ENCODE measurements around the gene SEMA6A. TPM values are rescaled to one million over a fixed set of nuclear protein-coding genes. Genes with fewer than 3 reads are reported as not detected.
A peak's percentile ranks its signal among the peaks of the same experiment; 100 is the strongest.

SEMA6A gene
- total RNA-seq (2014; rRNA removed; shearing (Covaris generic)), result 37.6 and 39.0 TPM in 2 replicates
- polyA plus RNA-seq (2015; cell fraction: cytosol; rRNA removed), result 46.6 and 52.1 TPM in 2 replicates
- 134 and 177 TPM in 2 replicates for polyA plus RNA-seq (2015; cell fraction: nucleus; rRNA removed)

- in situ Hi-C loops (cut with HindIII; ENCODE audit: low pct_unique_long_range_greater_than_20kb, low sequenced_read_pairs), result no loop called here
- DNase-seq (ENCODE audit: low read depth, low spot score), result peak; percentile 96
Observed at GRCh38 chr5:116574367-116575325, at the start of gene SEMA6A. Gene SEMA6A, minus strand, starts transcription at chr5:116574823. Its CDS starts 69,879 bp downstream, at chr5:116504944.

GRCh38 chr5:116622375-116623050 lies 47.9 kb upstream of the SEMA6A start:
- in situ Hi-C loops (cut with HindIII; ENCODE audit: low pct_unique_long_range_greater_than_20kb, low sequenced_read_pairs), result no loop called here
- no peak for DNase-seq (ENCODE audit: low read depth, low spot score)

- DNase-seq (ENCODE audit: low read depth, low spot score), result no peak
- in situ Hi-C loops (cut with HindIII; ENCODE audit: low pct_unique_long_range_greater_than_20kb, low sequenced_read_pairs), result no loop called here
Observed at GRCh38 chr5:116621599-116621998, 47.0 kb upstream of the SEMA6A start.

GRCh38 chr5:116616876-116617275 lies 42.3 kb upstream of the SEMA6A start:
- DNase-seq (ENCODE audit: low read depth, low spot score), result no peak
- in situ Hi-C loops (cut with HindIII; ENCODE audit: low pct_unique_long_range_greater_than_20kb, low sequenced_read_pairs), result no loop called here

GRCh38 chr5:116614603-116614920 lies 39.9 kb upstream of the SEMA6A start:
- DNase-seq (ENCODE audit: low read depth, low spot score), result no peak
- in situ Hi-C loops (cut with HindIII; ENCODE audit: low pct_unique_long_range_greater_than_20kb, low sequenced_read_pairs), result no loop called here

- in situ Hi-C loops (cut with HindIII; ENCODE audit: low pct_unique_long_range_greater_than_20kb, low sequenced_read_pairs), result no loop called here
- no peak for DNase-seq (ENCODE audit: low read depth, low spot score)
Observed at GRCh38 chr5:116613445-116613844, 38.8 kb upstream of the SEMA6A start.

- DNase-seq (ENCODE audit: low read depth, low spot score), result no peak
- in situ Hi-C loops (cut with HindIII; ENCODE audit: low pct_unique_long_range_greater_than_20kb, low sequenced_read_pairs), result no loop called here
Observed at GRCh38 chr5:116612431-116612830, 37.8 kb upstream of the SEMA6A start.

- peak; percentile 52 for DNase-seq (ENCODE audit: low read depth, low spot score)
- in situ Hi-C loops (cut with HindIII; ENCODE audit: low pct_unique_long_range_greater_than_20kb, low sequenced_read_pairs), result no loop called here
Observed at GRCh38 chr5:116605310-116606070, 30.9 kb upstream of the SEMA6A start.

- in situ Hi-C loops (cut with HindIII; ENCODE audit: low pct_unique_long_range_greater_than_20kb, low sequenced_read_pairs), result no loop called here
- DNase-seq (ENCODE audit: low read depth, low spot score), result no peak
Observed at GRCh38 chr5:116604805-116605204, 30.2 kb upstream of the SEMA6A start.

- DNase-seq (ENCODE audit: low read depth, low spot score), result no peak
- in situ Hi-C loops (cut with HindIII; ENCODE audit: low pct_unique_long_range_greater_than_20kb, low sequenced_read_pairs), result no loop called here
Observed at GRCh38 chr5:116600876-116601275, 26.3 kb upstream of the SEMA6A start.

GRCh38 chr5:116598911-116599310 lies 24.3 kb upstream of the SEMA6A start:
- peak; percentile 94 for DNase-seq (ENCODE audit: low read depth, low spot score)
- in situ Hi-C loops (cut with HindIII; ENCODE audit: low pct_unique_long_range_greater_than_20kb, low sequenced_read_pairs), result no loop called here

- in situ Hi-C loops (cut with HindIII; ENCODE audit: low pct_unique_long_range_greater_than_20kb, low sequenced_read_pairs), result no loop called here
- DNase-seq (ENCODE audit: low read depth, low spot score), result no peak
Observed at GRCh38 chr5:116595498-116595897, 20.9 kb upstream of the SEMA6A start.

- in situ Hi-C loops (cut with HindIII; ENCODE audit: low pct_unique_long_range_greater_than_20kb, low sequenced_read_pairs), result no loop called here
- peak; percentile 29 for DNase-seq (ENCODE audit: low read depth, low spot score)
Observed at GRCh38 chr5:116593340-116593739, 18.7 kb upstream of the SEMA6A start.

GRCh38 chr5:116585227-116585626 lies 10.6 kb upstream of the SEMA6A start:
- DNase-seq (ENCODE audit: low read depth, low spot score), result no peak
- in situ Hi-C loops (cut with HindIII; ENCODE audit: low pct_unique_long_range_greater_than_20kb, low sequenced_read_pairs), result no loop called here

- in situ Hi-C loops (cut with HindIII; ENCODE audit: low pct_unique_long_range_greater_than_20kb, low sequenced_read_pairs), result no loop called here
- DNase-seq (ENCODE audit: low read depth, low spot score), result no peak
Observed at GRCh38 chr5:116583862-116584222, 9.2 kb upstream of the SEMA6A start.

GRCh38 chr5:116583085-116583861 lies 8.7 kb upstream of the SEMA6A start:
- in situ Hi-C loops (cut with HindIII; ENCODE audit: low pct_unique_long_range_greater_than_20kb, low sequenced_read_pairs), result no loop called here
- DNase-seq (ENCODE audit: low read depth, low spot score), result no peak

- in situ Hi-C loops (cut with HindIII; ENCODE audit: low pct_unique_long_range_greater_than_20kb, low sequenced_read_pairs), result no loop called here
- peak; percentile 45 for DNase-seq (ENCODE audit: low read depth, low spot score)
Observed at GRCh38 chr5:116581910-116582309, 7.3 kb upstream of the SEMA6A start.
